ENCODE measurements around the gene LPCAT1. TPM values are rescaled to one million over a fixed set of nuclear protein-coding genes. Genes with fewer than 3 reads are reported as not detected.

Gene LPCAT1
- total RNA-seq, 3 donors from 2014 or later (not counting 1 experiment from before 2014, with no cell fraction given): 196 to 302 (median 252) TPM

DNA sequence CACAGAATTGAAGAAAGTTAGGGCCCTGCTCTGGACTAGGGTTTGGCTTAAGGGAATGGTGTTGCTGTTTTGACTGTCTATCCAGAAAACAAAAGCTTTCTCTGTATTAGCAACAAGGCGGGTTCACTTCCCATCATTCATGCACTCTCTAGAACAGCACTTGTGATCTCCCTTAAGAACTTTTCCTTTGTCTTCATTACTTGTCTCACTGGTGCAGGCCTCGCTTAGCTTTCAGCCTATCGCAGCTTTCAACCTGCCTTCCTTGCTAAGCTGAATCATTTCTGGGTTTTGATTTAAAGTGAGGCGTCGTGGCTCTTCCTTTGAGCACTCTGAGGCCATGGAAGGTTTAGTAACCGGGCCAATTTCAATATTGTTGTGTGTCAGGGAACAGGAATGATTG, 35.2 kb upstream of the LPCAT1 start:
- DNase-seq (no peak), ATAC-seq (no peak)
- peaks cover 3% of the 10 kb centered on the region for H3K27me3 ChIP-seq (ENCODE audit: control insufficient read depth, insufficient read depth, low read length)
- H3K9me3 ChIP-seq (ENCODE audit: control insufficient read depth, insufficient read depth, low read length): no peaks in the 10 kb centered on the region
- no peaks in the 10 kb centered on the region for H3K9me3 Mint-ChIP-seq
- H3K4me1 Mint-ChIP-seq: peaks cover 0 to 5% of the 10 kb centered on the region in 2 donors
- no peak overlapping the region for H3K4me3 Mint-ChIP-seq
- TF ChIP-seq, protein P1, sequence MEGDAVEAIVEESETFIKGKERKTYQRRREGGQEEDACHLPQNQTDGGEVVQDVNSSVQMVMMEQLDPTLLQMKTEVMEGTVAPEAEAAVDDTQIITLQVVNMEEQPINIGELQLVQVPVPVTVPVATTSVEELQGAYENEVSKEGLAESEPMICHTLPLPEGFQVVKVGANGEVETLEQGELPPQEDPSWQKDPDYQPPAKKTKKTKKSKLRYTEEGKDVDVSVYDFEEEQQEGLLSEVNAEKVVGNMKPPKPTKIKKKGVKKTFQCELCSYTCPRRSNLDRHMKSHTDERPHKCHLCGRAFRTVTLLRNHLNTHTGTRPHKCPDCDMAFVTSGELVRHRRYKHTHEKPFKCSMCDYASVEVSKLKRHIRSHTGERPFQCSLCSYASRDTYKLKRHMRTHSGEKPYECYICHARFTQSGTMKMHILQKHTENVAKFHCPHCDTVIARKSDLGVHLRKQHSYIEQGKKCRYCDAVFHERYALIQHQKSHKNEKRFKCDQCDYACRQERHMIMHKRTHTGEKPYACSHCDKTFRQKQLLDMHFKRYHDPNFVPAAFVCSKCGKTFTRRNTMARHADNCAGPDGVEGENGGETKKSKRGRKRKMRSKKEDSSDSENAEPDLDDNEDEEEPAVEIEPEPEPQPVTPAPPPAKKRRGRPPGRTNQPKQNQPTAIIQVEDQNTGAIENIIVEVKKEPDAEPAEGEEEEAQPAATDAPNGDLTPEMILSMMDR (IDR thresholded peaks at IDR 0.05): no peak
- peaks cover 0 to 13% of the 10 kb centered on the region in 2 donors for H3K27me3 Mint-ChIP-seq (ENCODE audit: low read depth in 2 of 2)
- peaks cover 6% of the 10 kb centered on the region for H3K4me1 ChIP-seq (ENCODE audit: control insufficient read depth, insufficient read depth, low read length)
- intact Hi-C loops (cut with micrococcal nuclease): no loop called here
- WGBS (ENCODE audit: insufficient coverage): 63% methylated on average over 6 of the region's 6 CpGs
- H3K36me3 Mint-ChIP-seq: no peaks in the 10 kb centered on the region
- H3K4me3 ChIP-seq (ENCODE audit: low read length): no peak overlapping the region
- H3K27ac Mint-ChIP-seq: no peak overlapping the region
- H3K27ac ChIP-seq (ENCODE audit: low read length): no peak overlapping the region
- H3K36me3 ChIP-seq (ENCODE audit: control insufficient read depth, insufficient read depth, low read length): no peaks in the 10 kb centered on the region

DNA sequence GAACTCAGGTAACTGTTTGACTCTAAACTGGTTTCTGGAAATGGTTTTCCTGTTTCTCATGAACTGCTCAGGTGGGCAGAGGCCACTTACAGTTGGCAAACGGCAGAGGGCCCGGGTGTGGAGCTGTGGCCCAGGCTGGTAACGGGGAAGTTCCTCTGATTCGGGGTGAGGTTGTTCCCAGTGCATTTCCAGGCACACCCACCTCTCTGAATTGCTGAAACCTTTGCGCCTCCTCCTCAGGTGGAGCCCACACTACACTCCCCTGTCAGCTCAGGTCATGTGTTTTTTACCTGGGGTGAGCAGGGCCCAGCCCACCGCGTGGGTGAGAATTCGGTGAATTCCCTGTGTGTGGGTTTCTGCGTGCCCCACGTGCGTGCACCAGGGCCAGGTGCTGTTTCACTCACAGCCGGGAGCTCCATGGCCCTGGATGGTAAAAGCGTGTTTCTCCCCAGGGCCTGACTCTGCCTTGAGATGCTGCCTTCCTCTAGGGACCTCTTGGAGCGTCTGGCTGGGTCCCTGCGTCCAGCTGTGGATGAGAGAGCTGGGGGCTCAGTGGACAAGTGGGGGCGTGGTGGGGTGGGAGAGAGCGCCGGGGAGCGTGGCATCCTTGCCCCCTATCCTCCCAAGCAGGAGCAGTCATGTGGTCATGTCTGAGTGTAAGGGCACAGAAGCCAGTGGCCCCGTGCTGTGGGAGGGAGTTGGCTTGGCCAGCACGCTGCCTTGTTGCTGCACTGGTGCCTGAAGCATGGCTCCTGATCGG, 33.5 kb upstream of the LPCAT1 start:
- H3K4me1 ChIP-seq (ENCODE audit: control insufficient read depth, insufficient read depth, low read length): no peaks in the 10 kb centered on the region
- Mint-ChIP-seq H3K4me3 (no peak overlapping the region), H3K9me3 (no peaks in the 10 kb centered on the region), H3K4me1 (peaks cover 0 to 5% of the 10 kb centered on the region in 2 donors), H3K27me3 (ENCODE audit: low read depth in 2 of 2) (peaks cover 0 to 12% of the 10 kb centered on the region in 2 donors), H3K36me3 (no peaks in the 10 kb centered on the region), H3K27ac (no peak overlapping the region)
- no peak overlapping the region for H3K4me3 ChIP-seq (ENCODE audit: low read length)
- peaks cover 3% of the 10 kb centered on the region for H3K27me3 ChIP-seq (ENCODE audit: control insufficient read depth, insufficient read depth, low read length)
- TF ChIP-seq, protein P1 (IDR thresholded peaks at IDR 0.05): no peak
- H3K36me3 ChIP-seq (ENCODE audit: control insufficient read depth, insufficient read depth, low read length): no peaks in the 10 kb centered on the region
- no peaks in the 10 kb centered on the region for H3K9me3 ChIP-seq (ENCODE audit: control insufficient read depth, insufficient read depth, low read length)
- intact Hi-C loops (cut with micrococcal nuclease): no loop called here
- DNase-seq: no peak
- no peak overlapping the region for H3K27ac ChIP-seq (ENCODE audit: low read length)
- ATAC-seq: no peak
- 73% methylated on average over 22 of the region's 22 CpGs for WGBS (ENCODE audit: insufficient coverage)

DNA sequence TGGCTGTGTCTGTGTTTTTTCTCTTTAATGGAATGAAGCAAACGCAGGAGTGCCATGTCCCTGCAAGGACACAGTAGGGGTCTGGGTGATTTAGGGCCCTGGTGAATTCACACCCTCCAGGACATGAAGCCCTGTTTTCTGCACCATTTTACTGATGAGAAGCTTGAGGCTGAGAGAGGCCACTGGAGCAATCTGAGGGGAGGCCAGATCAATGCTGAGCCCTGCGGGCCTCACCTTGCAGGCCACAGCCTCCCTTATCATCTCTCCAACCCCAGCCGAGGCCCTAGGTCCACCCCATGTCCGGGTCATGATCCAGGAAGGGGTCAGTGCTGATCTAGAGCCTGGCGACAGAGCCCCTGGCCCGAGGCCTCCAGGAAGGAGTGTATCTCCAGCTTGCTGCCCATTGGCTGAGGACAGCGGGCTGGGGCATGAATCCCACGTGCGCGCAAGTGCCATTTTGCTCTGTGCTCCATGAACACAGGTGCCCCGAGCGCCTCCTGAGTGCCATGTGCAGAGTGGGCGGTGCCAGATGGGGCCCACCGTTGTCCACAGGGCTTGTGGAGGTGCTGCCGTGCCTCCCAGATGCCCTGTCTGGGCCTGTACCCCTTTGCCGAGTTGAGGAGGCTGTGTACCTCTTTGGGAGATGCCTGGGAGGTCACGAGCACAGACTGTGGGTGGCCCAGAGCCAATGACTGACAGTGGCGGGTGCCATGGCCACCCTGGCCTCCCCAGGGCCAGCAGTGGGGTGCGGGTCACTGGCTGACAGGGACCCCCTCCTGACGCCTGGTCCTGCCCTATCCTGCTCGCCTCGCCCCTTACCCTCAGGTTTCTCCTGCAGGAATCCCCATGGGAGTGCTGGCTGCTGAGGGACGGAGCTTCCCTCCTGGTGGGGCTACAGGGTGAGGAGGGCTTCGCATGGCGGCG, 32.3 kb upstream of the LPCAT1 start:
- H3K27me3 ChIP-seq (ENCODE audit: control insufficient read depth, insufficient read depth, low read length): peaks cover 3% of the 10 kb centered on the region
- ATAC-seq (no peak), DNase-seq (no peak)
- no peaks in the 10 kb centered on the region for H3K9me3 ChIP-seq (ENCODE audit: control insufficient read depth, insufficient read depth, low read length)
- no peak overlapping the region for H3K4me3 ChIP-seq (ENCODE audit: low read length)
- TF ChIP-seq, protein P1 (IDR thresholded peaks at IDR 0.05): no peak
- Mint-ChIP-seq H3K36me3 (no peaks in the 10 kb centered on the region), H3K4me3 (no peak overlapping the region), H3K4me1 (peaks cover 0 to 5% of the 10 kb centered on the region in 2 donors), H3K27me3 (ENCODE audit: low read depth in 2 of 2) (peaks cover 0 to 11% of the 10 kb centered on the region in 2 donors), H3K27ac (no peak overlapping the region), H3K9me3 (no peaks in the 10 kb centered on the region)
- H3K4me1 ChIP-seq (ENCODE audit: control insufficient read depth, insufficient read depth, low read length): no peaks in the 10 kb centered on the region
- no peak overlapping the region for H3K27ac ChIP-seq (ENCODE audit: low read length)
- WGBS (ENCODE audit: insufficient coverage): 92% methylated on average over 26 of the region's 26 CpGs
- intact Hi-C loops (cut with micrococcal nuclease): no loop called here
- H3K36me3 ChIP-seq (ENCODE audit: control insufficient read depth, insufficient read depth, low read length): no peaks in the 10 kb centered on the region
